Left lobe of liver (tissue), 2 donors: ENCODE measurements around the gene RCAN3. TPM values are rescaled to one million over a fixed set of nuclear protein-coding genes. Genes with fewer than 3 reads are reported as not detected.

Source experiments
- ATAC-seq: fragments of 200-7000 bp; cut with Tn5 transposase; one replicate; pipeline ENCODE4 v1.9.1; 2020; ENCODE audit warnings: mild to moderate bottlenecking, moderate library complexity
- DNase-seq: peaks from one replicate; pipeline ENCODE4 v3.0.0-alpha.2; 2020; ENCODE audit warnings: low spot score
- total RNA-seq: library from RNA; stranded (reverse); gene quantifications from one replicate; pipeline ENCODE4 v1.2.1, GENCODE V29; 2021
- donor health status: DM: no; HTN: no; CAD: no; lungs with moderate emphysema.
- donor health status: DM: no; HTN: yes; CAD: no.

The RCAN3 gene
- total RNA-seq, 1 donor from 2014 or later, result 2.9 TPM

DNA sequence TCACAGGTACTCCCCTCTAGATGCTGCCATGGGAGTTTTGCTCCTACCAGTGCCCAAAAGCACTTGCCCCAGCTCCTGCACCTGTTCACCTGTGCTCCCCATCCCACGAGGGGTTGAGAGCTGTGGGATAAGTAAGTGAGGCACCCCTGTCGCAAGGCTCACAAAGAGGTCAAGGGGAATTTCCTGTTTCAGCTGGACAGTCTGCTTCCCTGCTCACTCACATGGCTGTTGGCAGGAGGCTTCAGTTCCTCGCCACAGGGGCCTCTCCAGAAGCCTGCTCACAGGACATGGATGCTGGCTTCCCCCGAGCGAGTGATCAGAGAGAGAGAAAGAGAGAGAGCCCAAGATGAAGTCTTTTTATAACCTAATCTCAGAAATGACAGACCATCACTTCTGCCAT, 44.6 kb downstream of the RCAN3 start:
- DNase-seq (no peak), ATAC-seq (no peak)

DNA sequence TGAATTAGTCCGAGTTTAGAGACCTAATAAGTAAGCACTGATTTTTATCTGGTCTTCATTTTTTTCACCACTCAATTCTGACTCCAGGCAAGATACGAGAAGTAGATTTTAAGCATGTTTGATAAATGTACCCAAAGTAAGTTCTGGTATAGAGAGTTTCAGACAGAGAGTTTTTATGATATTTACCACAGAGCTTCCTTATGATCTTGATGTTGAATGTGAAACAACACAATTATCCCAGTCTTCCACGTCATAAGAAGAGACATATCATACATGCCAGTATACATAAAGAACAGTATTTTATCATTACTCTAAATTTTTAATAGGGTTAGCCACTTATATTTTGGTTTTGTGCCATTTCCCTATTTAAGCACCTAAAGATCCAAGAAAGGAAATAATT, 45.4 kb downstream of the RCAN3 start:
- DNase-seq (no peak), ATAC-seq (no peak)

DNA sequence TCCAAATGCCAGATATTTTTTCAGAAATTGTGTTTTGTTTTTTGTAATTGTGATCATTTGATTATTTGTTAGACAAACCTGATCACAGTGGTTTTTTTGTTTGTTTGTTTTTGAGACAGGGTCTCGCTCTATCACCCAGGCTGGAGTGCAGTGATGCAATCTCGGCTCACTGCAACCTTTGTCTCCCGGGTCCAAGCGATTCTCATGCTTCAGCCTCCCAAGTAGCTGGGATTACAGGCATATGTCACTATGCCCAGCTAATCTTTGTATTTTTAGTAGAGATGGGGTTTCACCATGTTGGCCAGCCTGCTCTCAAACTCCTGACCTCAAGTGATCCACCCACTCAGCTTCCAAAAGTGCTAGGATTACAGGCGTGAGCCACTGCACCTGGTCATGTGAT, 46.6 kb downstream of the RCAN3 start:
- DNase-seq, result peak; percentile 65
- ATAC-seq, result peak; percentile 38

DNA sequence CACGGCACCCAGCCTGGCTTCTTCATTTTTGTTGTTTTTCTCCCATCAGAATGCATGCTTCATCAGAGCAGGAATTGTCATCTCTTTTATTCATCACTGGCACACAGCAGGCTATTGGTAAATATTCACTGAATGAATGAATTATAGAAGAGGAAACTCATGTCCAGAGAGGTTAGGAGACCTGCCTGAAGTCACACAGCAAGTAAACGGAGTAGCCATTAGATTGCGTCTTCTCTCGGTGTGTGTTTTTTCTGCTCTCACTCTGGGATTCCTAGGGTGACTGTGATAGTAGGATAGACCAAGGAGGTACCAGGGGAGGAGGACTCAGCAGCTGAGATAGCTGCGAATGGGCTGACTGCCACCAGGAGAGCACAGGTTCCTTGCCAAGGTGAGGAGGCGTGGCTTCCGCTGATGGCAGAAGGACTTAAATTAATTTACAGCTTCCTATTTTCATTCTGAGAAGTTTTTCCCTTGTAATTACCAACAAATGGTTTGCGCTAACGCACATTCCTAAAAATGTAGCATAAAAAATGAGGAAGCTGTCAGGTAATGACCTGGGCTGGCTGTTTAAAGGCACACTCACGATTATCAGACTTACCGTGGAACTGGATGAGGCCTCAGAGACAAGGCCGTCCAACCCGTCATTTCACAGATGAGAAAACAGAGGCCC, 48.8 kb downstream of the RCAN3 start:
- DNase-seq (peak; percentile 47), ATAC-seq (no peak)

DNA sequence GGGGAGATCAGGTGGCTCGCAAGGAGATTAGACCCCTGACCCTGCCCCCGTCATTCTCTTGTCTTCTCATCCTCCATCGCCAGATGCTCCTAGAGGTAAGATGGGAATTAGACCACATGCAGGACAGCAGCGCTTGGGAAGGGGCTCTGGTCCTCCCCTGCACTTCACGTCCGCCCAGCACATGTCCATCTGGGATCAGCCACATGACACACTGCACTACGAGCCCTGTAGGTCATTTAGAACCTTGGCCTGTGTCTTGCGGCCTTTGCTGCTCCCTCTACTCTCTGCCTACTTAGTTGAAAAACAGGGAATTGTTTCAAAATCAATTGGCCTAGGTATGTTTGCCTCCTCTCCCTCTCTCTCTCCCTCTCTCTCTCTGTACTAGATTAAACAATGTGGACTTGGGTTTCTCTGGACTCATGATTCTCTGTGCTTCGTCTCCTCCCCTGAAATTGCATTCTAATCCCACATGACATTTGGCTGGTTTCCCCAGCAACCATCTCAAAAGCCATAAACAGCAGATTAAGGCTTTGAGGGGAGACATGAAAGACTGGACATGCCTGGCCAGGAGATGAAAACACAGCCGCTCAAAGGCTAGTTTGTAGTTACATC, 49.4 kb downstream of the RCAN3 start:
- DNase-seq (peak; percentile 58), ATAC-seq (peak; percentile 69)

DNA sequence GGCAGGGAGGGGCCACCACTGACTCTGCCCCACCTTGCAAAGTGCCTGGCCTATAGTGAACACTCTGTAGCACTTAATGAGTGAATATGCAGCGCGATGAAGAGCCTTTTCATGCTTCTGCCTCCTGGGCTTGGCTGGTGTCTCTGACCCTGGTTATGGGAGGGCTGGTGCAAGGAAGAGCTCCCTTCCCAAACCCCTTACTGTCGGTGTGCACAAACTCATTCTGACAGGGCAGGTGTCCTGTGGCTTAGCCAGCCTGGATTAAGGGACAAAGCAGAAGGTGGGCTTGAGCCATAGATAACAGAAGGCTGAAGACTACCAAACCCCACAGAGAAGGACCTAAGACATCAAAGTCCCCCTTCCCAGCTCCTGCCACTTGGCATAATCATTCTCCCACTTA, 51.3 kb downstream of the RCAN3 start:
- DNase-seq (no peak), ATAC-seq (no peak)

DNA sequence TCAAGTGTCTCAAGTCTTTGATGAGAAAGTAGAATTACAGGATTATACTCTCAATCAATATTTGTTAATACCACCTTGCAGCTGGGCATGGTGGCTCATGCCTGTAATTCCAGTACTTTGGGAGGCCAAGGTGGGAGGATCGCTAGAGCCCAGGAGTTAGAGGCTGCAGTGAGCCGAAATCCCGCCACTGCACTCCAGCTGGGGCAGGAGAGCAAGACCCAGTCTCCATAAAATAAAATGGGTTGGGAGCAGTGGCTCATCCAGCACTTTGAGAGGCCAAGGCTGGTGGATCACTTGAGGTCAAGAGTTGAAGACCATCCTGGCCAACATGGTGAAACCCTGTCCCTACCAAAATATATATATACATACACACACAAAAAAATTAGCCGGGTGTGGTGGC, 52.1 kb downstream of the RCAN3 start:
- DNase-seq, result no peak

DNA sequence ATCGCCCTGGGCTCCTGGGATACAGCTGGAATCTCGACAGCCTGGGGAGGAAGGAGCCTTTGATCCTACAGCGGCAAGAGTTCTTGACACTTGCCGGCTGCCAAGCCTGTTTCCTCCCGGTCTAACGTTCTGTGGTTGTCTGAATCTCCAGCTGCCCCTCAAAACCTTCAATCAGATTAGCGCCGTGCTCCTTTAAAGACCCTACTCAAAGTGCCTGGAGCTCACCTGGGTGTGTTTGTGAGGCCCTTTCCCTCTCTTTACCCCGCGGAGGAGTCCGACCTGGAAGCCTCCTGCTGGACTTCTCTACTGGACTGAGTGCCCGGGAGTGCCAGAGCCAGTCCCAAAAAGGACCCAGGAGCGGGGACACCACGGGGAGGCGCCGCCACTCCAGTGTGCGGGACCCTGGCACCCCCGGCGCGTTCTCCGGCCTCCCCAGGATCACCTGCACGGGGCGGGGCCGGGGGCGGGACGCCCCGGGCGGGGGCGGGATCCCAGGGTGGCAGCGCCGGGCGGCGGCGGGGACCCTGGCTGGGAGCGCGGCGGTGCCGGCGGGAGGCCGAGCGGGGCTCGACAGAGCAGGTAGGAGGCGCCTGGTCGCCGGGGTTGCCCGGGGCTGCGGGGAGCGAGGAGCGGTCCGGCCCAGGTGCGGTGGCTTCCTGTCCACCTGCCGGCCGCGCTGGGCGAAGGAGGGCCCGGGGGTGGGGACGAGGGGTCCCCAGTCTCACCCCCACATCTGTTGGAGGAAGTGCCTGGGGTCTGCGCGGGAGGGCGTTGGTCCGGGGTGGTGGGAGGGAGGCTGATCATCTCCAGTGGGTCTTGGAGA, 53.2 kb downstream of the RCAN3 start, which contains the start of gene NCMAP:
TSS of gene NCMAP (plus strand) at position 497 of the 823 bp plus-strand sequence. CDS start 39,344 bp downstream, outside the sequence.
- DNase-seq, result peak; percentile 80
- ATAC-seq, result peak; percentile 90

More for the DNA sequence above, 52.1 kb downstream of the RCAN3 start:
- ATAC-seq, result no peak

DNA sequence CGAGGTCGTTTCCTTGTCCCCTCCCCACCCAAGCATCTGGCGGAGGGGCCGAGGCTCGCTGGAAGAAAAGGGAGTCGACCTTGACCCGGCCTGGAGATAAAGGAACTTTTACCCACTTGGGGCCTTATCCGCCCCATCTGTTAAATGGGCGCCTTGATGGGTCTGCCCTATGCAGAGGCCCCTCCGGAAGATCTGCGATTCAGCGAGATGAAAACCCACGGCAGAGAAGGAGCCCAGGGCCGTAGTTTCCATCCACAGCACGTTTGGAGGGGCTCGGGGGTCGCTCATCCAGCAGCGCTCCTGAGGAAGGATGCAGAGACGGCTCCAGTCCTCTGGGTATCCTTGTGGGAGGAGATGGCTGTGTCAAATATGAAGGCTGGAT, 53.8 kb downstream of the RCAN3 start:
- DNase-seq (no peak), ATAC-seq (no peak)

DNA sequence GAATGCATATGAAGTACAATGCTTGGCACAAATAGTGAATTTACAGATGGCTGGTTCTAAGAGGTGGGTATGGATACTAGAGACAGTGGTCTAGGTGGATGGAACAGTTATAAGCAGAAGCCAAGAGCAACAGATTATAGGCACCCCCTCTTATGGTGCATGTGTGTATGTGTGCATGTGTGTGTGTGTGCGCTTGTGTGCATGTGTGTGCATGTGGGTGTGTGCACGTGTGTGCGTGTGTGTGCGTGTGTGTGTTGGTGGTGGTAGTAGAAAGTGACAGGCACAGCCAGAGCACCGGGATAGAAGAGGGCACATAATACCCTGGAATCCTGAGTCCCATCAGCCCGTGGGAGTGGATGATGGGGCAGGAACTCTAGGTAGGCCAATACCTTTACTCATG, 54.6 kb downstream of the RCAN3 start:
- ATAC-seq (no peak), DNase-seq (no peak)

DNA sequence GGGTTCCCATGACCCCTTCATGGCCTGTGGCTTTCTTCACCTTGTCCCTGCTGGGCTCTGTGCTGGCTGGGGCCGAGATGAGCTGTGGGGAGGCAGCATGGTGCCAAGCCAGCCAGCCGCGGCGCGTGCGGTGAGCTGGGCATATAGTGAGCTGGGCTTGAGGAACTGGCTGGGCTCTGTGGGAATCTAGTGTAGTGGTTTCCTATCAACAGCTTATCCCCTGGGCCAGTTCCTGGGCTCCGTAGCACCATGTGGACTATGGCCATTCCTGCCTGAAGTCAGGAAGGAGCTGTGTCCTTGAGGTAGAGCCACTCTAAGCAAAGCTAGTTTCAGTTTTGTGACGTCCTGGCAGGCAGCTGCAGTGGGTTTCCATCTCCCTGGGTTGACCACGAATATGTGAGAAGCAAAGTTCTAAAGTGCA, 55.1 kb downstream of the RCAN3 start:
- DNase-seq (no peak), ATAC-seq (no peak)

DNA sequence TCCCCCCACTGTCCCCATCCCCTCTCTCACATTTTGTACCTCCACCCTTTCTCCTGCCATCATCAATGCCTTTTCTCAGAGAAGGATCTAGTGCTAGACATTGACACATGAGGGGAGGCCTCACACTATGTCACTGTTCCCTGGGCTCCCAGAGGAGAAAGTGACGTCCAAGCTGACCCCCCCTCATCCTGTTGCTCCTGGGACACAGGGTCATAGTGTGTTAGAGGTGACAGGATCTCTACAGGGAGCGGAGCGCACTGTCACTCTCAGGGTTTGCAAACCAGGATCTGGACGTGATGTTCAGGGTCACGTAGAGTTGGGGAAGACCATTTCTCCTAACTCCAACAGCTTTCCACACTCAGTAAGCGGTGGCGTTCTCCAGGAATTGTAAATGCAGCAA, 55.8 kb downstream of the RCAN3 start:
- no peak for DNase-seq
- no peak for ATAC-seq

DNA sequence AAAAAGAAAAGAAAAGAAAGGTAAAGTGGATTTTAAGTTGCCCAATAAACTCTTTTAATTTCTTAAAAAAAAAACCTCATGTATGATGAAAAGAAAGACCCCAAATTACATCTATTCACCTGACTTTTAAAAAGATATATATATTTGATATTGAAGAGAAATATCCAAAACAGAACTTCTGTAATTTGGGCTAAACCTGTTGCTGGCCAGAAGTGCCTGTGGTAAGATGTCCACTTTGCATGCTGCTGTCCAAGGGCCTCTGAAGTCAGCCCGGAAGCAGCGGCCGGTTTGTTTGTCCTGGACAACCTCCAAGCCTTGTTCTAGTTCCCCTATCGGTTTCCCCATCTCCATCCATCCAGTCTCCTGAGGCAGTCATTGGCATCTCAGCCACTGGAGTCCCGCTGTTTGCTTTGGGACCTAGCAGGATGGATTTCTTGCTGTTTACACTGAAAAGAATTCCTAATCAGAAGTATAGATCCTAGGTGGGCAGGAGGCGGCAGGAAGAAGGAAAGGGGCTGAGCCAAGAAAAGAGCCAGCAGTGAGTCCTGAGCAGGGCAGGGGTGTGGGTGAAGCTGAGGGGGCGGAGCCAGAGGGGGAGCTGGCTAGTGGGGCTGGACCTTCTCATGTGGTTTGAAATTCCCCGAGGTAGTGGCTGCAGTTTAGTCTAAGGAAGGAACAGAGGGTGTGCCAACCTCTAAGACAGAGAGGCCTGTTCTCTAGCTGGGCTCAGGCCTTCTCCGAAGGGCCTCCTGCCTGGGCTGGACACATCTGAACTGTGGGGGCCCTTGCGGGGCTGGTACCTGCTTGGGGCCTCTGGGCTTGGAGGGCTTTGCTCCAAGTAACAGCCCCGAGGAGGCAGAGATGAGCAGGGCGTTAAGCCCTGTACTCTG, 56.5 kb downstream of the RCAN3 start:
- peak; percentile 30 for ATAC-seq
- no peak for DNase-seq

DNA sequence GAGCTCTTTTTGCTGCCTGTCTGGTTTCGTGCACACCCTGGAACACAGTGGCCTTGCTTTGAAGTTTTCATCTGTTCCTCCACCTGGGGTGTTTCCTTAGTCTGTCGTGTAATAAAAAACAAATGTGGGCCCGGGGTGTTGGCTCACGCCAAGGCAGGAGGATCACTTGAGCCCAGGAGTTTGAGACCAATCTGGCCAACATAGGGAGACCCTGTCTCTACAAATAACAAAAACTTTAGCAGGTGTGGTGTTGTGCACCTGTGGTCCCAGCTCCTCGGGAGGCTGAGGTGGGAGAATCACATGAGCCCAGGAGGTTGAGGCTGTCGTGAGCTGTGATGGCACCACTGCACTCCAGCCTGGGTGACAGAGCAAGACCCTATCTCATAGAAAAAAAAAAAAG, 57.7 kb downstream of the RCAN3 start:
- no peak for ATAC-seq
- DNase-seq, result no peak

DNA sequence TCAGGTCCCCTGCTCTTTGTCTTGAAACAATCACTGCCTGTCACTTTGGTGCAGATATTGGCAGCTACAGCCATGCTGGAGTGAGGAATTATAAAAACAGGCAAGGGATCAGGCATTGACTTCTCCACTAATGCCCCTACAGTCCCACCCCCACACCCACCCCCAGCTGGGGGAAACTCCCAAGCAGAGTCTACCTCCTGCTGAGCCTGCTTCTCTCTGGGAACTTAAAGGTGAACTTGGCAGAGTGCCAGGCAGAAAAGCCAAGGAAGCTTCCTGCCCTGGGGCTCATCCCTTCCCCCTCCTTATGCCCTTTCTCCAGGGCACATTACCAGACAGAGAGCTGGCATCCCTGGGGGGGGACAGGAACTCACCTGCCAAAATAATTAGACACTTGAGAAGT, 60.0 kb downstream of the RCAN3 start:
- no peak for ATAC-seq
- no peak for DNase-seq

DNA sequence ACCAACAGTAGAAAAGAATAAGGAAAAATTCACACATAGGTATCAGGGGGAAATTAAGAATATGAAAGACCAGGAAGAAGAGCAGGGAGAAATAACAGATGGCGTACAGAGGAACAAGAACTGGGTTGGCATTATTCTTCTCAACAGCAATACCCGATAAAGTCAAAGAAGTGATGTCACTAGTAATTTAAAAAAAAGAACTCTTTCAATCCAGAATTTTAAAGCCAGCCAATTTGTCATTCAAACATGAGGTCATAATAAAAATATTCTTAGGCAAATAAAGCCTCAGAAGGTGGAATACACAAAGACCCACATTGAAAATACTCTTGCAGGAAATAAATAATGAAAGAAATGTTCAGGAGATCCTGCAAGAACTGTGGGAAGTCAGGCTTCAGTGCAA, 62.1 kb downstream of the RCAN3 start:
- DNase-seq (no peak), ATAC-seq (no peak)

DNA sequence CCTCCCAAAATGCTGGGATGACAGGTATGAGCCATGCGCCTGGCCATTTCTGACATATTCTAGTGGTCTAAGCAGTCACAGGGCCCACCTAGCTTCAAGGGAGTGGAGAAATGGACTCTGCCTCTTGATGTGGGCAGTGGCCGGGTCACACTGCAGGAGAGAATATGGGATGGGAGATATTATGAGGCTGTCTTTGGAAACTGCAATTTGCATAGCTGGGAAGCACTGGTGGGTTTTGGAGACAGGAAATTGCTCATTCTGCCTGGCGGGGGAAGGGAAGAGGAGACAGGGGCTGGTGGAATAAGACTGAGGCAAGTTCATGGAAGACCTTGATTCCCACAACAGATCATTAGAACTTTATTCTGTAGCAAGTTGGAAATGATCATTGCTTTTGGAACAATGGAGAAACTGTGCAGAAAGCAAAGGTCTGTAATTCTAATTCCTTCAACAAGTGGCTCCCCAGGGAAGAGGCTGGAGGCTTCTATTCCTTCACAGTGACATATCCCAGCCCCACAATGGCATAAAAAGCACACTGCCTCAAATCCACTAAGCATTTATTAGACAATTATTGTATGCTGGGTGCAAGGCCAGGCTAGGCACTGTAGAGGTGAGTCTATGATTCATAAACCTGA, 63.7 kb downstream of the RCAN3 start:
- DNase-seq, result no peak
- no peak for ATAC-seq

DNA sequence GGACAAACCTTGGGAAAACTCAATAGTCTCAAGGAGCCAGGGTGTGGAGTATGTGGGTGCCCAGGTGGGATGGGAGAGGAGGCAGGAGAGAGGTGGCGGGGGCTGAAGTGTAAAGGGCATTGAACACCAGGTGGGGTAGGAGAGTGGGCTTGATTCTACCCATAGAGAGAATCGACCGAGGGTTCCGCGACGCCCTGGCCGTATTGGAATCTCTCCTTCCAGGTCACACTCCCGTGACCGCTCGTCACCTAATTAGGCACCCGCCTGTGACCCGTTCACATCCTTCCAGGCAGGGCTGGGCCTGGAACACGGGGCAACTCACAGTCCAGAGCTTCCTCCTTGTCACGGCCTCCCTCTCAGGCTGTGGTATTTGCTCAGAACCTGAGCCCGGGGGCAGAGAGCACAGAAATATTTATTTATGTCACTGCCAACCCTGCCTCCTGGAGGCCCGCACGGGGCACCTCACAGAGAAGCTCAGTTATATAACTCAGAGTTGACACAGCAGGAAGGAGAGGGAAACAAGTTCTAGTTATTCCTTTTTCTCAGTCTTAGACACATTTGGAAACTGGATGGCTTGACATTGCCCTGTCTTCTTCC, 65.3 kb downstream of the RCAN3 start:
- DNase-seq (peak; percentile 92), ATAC-seq (peak; percentile 96)

DNA sequence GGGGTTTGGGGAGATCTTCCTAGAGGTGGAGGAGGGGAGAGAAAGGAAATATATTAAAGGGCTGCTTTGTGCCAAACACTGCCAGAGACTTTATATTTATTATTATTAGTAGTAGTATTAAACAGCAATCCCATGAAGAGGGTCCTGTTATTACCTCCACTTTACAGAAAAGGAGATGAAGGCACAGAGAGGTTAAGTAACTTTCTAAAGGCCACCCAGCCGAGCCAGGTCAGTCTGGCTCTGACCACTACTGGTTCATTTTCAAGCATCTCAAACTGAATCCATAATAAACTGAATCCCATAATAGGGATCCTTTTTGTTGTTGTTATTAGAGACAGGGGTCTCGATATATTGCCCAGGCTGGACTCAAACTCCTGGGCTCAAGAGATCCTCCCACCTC, 65.8 kb downstream of the RCAN3 start:
- no peak for ATAC-seq
- DNase-seq, result no peak
